GM21528 (cell line): ENCODE data around the gene TTC27.
"Not testable (repeated sequence)": the region's sequence is repeated elsewhere in the genome, so short reads cannot be mapped to it uniquely, and the experiment has no call there.

ENCODE experiments used
- ATAC-seq: cut with Tn5 transposase; IDR thresholded peaks from one replicate; pipeline ENCODE4 v1.9.1; 2021; ENCODE audit warnings: mild to moderate bottlenecking, moderate library complexity; ENCODE audit not compliant: unreplicated experiment, low FRiP score

Gene TTC27

GRCh38 chr2:32750880-32751279 is 123.0 kb downstream of the TTC27 start:
- no peak for ATAC-seq

- ATAC-seq = no peak
Measured at GRCh38 chr2:32752205-32752604, 124.4 kb downstream of the TTC27 start.

- ATAC-seq = no peak
Measured at GRCh38 chr2:32752952-32753351, 125.1 kb downstream of the TTC27 start.

GRCh38 chr2:32754676-32755075 is 126.8 kb downstream of the TTC27 start:
- not testable (repeated sequence) for ATAC-seq

GRCh38 chr2:32755666-32756065 is 127.8 kb downstream of the TTC27 start:
- ATAC-seq = no peak

- ATAC-seq = no peak
Measured at GRCh38 chr2:32756074-32756727, 128.4 kb downstream of the TTC27 start.

GRCh38 chr2:32758232-32758631 is 130.4 kb downstream of the TTC27 start:
- ATAC-seq = no peak

GRCh38 chr2:32760628-32761027 is 132.8 kb downstream of the TTC27 start:
- no peak for ATAC-seq

GRCh38 chr2:32768387-32769174 is 140.7 kb downstream of the TTC27 start:
- ATAC-seq = no peak

GRCh38 chr2:32770360-32770759 is 142.5 kb downstream of the TTC27 start:
- ATAC-seq = no peak

- no peak for ATAC-seq
Measured at GRCh38 chr2:32772638-32773447, 145.0 kb downstream of the TTC27 start.

- no peak for ATAC-seq
Measured at GRCh38 chr2:32773448-32773808, 145.6 kb downstream of the TTC27 start.

- no peak for ATAC-seq
Measured at GRCh38 chr2:32775954-32776353, 148.1 kb downstream of the TTC27 start.

GRCh38 chr2:32777714-32778113 is 149.9 kb downstream of the TTC27 start:
- no peak for ATAC-seq

- no peak for ATAC-seq
Measured at GRCh38 chr2:32780961-32781360, 153.1 kb downstream of the TTC27 start.

- no peak for ATAC-seq
Measured at GRCh38 chr2:32783469-32783868, 155.6 kb downstream of the TTC27 start.

GRCh38 chr2:32783933-32784332 is 156.1 kb downstream of the TTC27 start:
- no peak for ATAC-seq

- ATAC-seq = no peak
Measured at GRCh38 chr2:32787207-32787606, 159.4 kb downstream of the TTC27 start.

GRCh38 chr2:32788114-32788513 is 160.3 kb downstream of the TTC27 start:
- no peak for ATAC-seq

- no peak for ATAC-seq
Measured at GRCh38 chr2:32792416-32792815, 164.6 kb downstream of the TTC27 start.

- no peak for ATAC-seq
Measured at GRCh38 chr2:32798829-32799228, 171.0 kb downstream of the TTC27 start.
